Natural killer cell treated with Interleukin-12 subunit alpha and Interleukin-12 subunit beta and Interleukin-15 and Interleukin-18, amount 100 ng/mL, for 72 hours (primary cell): Measurements from ENCODE around the gene BORCS5. TPM values are rescaled to one million over a fixed set of nuclear protein-coding genes. Genes with fewer than 3 reads are reported as not detected.
A peak's percentile ranks its signal among the peaks of the same experiment; 100 is the strongest.
"Not testable (repeated sequence)": the region's sequence is repeated elsewhere in the genome, so short reads cannot be mapped to it uniquely, and the experiment has no call there.

Experiments
- ATAC-seq, 2 donors: fragments of 150-1000 bp; cut with Tn5 transposase in 1 of 2; sonication (Bioruptor Pico), chemical (Tn5 transposase) in 1 of 2; 2 replicates each; pipeline ENCODE4 v1.10.0; 2021
- DNase-seq: peaks from one replicate; pipeline ENCODE4 v3.0.0; 2022; ENCODE audit warnings: low spot score
- H3K27ac Mint-ChIP-seq, 2 donors: 1 replicate in 1 of 2; 2 replicates in 1 of 2; pipeline ENCODE4 v1.8.0; 2022; ENCODE audit warnings: mixed read lengths in 2 of 2, mild to moderate bottlenecking in 1 of 2, moderate library complexity in 1 of 2
- H3K27me3 Mint-ChIP-seq, 2 donors: 1 replicate in 1 of 2; 2 replicates in 1 of 2; pipeline ENCODE4 v1.8.0; 2022; ENCODE audit warnings: mixed read lengths in 2 of 2
- H3K36me3 Mint-ChIP-seq: one replicate; pipeline ENCODE4 v1.8.0; 2022; ENCODE audit warnings: mixed read lengths
- H3K4me1 Mint-ChIP-seq, 2 donors: 1 replicate in 1 of 2; 2 replicates in 1 of 2; pipeline ENCODE4 v1.8.0; 2022; ENCODE audit warnings: low read depth in 2 of 2, mixed read lengths in 2 of 2, mild to moderate bottlenecking in 1 of 2
- H3K4me3 Mint-ChIP-seq: one replicate; pipeline ENCODE4 v1.8.0; 2022; ENCODE audit warnings: mixed read lengths
- H3K9me3 Mint-ChIP-seq: 2 replicates; pipeline ENCODE4 v1.8.0; 2022; ENCODE audit warnings: mixed read lengths
- total RNA-seq, 2 donors: library from RNA; stranded (reverse); gene quantifications; one replicate each; pipeline ENCODE4 v1.2.3, GENCODE V29; 2022

BORCS5 gene
- total RNA-seq, 2 donors from 2014 or later, result 19.7 to 26.9 TPM

- Mint-ChIP-seq H3K4me1 (peaks cover 11 to 20% of the 10 kb centered on the region in 2 donors), H3K9me3 (no peaks in the 10 kb centered on the region), H3K27me3 (no peaks in the 10 kb centered on the region), H3K36me3 (peaks cover 10% of the 10 kb centered on the region), H3K27ac (no peak overlapping the region), H3K4me3 (no peak overlapping the region)
- ATAC-seq (peak in 1 of 2 donors; percentile 64), DNase-seq (no peak)
Observed at GRCh38 chr12:12491606-12492005, 134.7 kb downstream of the BORCS5 start.

- peaks cover 10% of the 10 kb centered on the region for H3K36me3 Mint-ChIP-seq
- no peak for DNase-seq
- ATAC-seq, result no peak
- H3K27ac Mint-ChIP-seq, result no peak overlapping the region
- H3K9me3 Mint-ChIP-seq, result no peaks in the 10 kb centered on the region
- H3K4me1 Mint-ChIP-seq, result peaks cover 10 to 11% of the 10 kb centered on the region in 2 donors
- no peaks in the 10 kb centered on the region for H3K27me3 Mint-ChIP-seq
- no peak overlapping the region for H3K4me3 Mint-ChIP-seq
Observed at GRCh38 chr12:12492547-12492946, 135.7 kb downstream of the BORCS5 start.

- Mint-ChIP-seq H3K27ac (no peak overlapping the region), H3K27me3 (no peaks in the 10 kb centered on the region), H3K4me3 (no peak overlapping the region), H3K9me3 (no peaks in the 10 kb centered on the region), H3K36me3 (no peaks in the 10 kb centered on the region), H3K4me1 (peaks cover 0 to 3% of the 10 kb centered on the region in 2 donors)
- DNase-seq (no peak), ATAC-seq (no peak)
Observed at GRCh38 chr12:12495536-12495935, 138.7 kb downstream of the BORCS5 start.

DNA sequence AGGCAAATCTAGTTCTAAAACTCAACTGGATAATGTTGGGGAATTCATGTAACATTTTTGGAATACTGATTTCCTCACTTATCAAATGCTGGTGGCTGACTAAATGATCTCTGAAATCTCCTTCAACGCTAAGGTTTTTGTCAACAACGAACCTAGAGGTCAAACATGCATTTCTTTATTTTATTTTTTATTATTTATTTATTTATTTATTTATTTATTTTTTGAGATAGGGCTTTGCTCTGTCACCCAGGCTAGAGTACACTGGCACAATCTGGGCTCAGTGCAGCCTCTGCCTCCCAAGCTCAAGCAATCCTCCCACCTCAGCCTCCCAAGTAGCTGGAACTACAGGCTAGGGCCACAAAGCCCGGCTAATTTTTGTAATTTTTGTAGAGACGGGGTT is 141.3 kb downstream of the BORCS5 start:
- no peak overlapping the region for H3K27ac Mint-ChIP-seq
- peaks cover 8 to 12% of the 10 kb centered on the region in 2 donors for H3K4me1 Mint-ChIP-seq
- ATAC-seq, result no peak
- no peaks in the 10 kb centered on the region for H3K9me3 Mint-ChIP-seq
- H3K36me3 Mint-ChIP-seq, result no peaks in the 10 kb centered on the region
- no peak for DNase-seq
- no peaks in the 10 kb centered on the region for H3K27me3 Mint-ChIP-seq
- no peak overlapping the region for H3K4me3 Mint-ChIP-seq

- no peaks in the 10 kb centered on the region for H3K36me3 Mint-ChIP-seq
- DNase-seq (no peak), ATAC-seq (no peak)
- H3K27ac Mint-ChIP-seq, result peak overlapping the region; percentile 9 to 52
- peaks cover 17 to 19% of the 10 kb centered on the region in 2 donors for H3K4me1 Mint-ChIP-seq
- no peaks in the 10 kb centered on the region for H3K27me3 Mint-ChIP-seq
- H3K4me3 Mint-ChIP-seq, result no peak overlapping the region
- H3K9me3 Mint-ChIP-seq, result no peaks in the 10 kb centered on the region
Observed at GRCh38 chr12:12499909-12500604, 143.2 kb downstream of the BORCS5 start.

GRCh38 chr12:12501121-12501520 is 144.2 kb downstream of the BORCS5 start:
- no peak overlapping the region for H3K4me3 Mint-ChIP-seq
- peaks cover 27% of the 10 kb centered on the region in 2 donors for H3K4me1 Mint-ChIP-seq
- no peaks in the 10 kb centered on the region for H3K27me3 Mint-ChIP-seq
- no peaks in the 10 kb centered on the region for H3K9me3 Mint-ChIP-seq
- ATAC-seq (no peak), DNase-seq (no peak)
- peak overlapping the region; percentile 10 to 52 for H3K27ac Mint-ChIP-seq
- no peaks in the 10 kb centered on the region for H3K36me3 Mint-ChIP-seq

GRCh38 chr12:12502130-12502814 is 145.4 kb downstream of the BORCS5 start:
- not testable (repeated sequence) for H3K27me3 Mint-ChIP-seq, H3K36me3 Mint-ChIP-seq, ATAC-seq, H3K9me3 Mint-ChIP-seq, DNase-seq
- Mint-ChIP-seq H3K4me1 (peaks cover 30 to 37% of the 10 kb centered on the region in 2 donors), H3K4me3 (peak overlapping the region; percentile 20), H3K27ac (peak overlapping the region; percentile 76 to 92)

DNA sequence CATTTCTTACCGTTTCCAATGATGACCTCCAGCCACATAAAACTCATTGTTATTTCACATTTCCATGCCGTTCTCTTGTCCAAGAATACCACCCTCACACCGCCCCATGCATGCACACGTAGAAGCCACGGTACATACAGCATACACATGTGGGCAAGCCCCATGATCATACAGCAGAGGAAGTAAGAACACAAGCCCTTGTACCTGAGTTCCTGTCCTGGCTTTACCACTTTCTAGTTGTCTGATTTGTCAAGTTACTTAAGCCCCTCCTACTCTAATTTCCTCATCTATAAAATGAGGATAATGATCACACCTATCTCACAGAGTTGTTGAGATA is 145.9 kb downstream of the BORCS5 start:
- Mint-ChIP-seq H3K27ac (peak overlapping the region; percentile 76 to 92), H3K27me3 (no peaks in the 10 kb centered on the region), H3K4me1 (peaks cover 30 to 37% of the 10 kb centered on the region in 2 donors), H3K9me3 (no peaks in the 10 kb centered on the region), H3K4me3 (peak overlapping the region; percentile 20), H3K36me3 (no peaks in the 10 kb centered on the region)
- ATAC-seq (no peak), DNase-seq (no peak)

GRCh38 chr12:12503384-12504078 is 146.7 kb downstream of the BORCS5 start:
- H3K36me3 Mint-ChIP-seq, result no peaks in the 10 kb centered on the region
- H3K4me1 Mint-ChIP-seq, result peaks cover 31 to 38% of the 10 kb centered on the region in 2 donors
- DNase-seq (no peak), ATAC-seq (peak; percentile 65 to 75)
- H3K27me3 Mint-ChIP-seq, result no peaks in the 10 kb centered on the region
- peak overlapping the region; percentile 56 for H3K4me3 Mint-ChIP-seq
- no peaks in the 10 kb centered on the region for H3K9me3 Mint-ChIP-seq
- peak overlapping the region; percentile 76 to 92 for H3K27ac Mint-ChIP-seq

DNA sequence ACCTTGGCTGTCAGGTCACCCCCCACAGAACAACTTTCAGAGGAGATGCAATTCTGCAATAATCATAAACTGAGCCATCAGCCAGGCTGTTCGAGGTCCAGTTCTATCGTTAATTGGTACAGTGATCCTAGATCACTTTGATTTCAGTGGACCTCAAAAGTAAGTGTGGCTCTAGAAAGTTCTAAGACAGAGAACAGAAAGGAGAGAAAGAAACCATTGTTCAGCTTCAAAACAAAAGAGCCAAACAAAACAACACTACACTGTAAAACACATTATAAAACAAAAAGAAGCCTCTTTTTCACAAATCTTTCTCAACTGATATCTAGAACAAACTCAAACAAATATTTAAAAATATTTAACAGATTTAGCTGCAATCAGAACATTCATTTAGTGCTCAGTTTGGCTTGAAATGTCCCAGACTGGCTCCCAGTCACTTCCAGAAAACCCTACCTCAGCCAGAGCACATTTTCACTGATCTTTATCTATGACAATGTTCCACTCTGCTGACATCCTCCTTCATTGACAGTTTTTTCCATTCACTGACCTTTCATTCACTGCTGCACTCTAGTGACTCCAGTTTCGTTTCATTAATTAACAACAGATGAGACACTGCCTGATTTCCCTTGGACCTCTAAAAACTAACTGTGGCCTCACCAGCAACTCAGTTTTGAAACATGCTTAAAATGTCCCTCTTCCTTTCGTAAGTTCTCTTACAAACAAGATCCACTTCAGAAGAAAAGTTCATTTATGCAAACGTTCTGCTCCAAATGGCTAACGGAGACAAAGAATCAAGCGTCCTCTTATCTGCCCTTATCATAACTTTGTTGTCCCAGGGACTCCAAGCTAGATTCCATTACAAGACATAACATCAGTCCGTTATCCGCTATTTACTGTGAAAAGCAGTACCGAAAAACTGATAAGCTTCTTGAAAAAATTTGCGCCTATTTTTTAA is 148.9 kb downstream of the BORCS5 start:
- DNase-seq, result no peak
- ATAC-seq, result peak in 1 of 2 donors; percentile 34
- H3K27me3 Mint-ChIP-seq, result peaks cover 0 to 3% of the 10 kb centered on the region in 2 donors
- peak overlapping the region; percentile 22 for H3K4me3 Mint-ChIP-seq
- peaks cover 35 to 47% of the 10 kb centered on the region in 2 donors for H3K4me1 Mint-ChIP-seq
- peak overlapping the region; percentile 10 to 92 for H3K27ac Mint-ChIP-seq
- H3K9me3 Mint-ChIP-seq, result no peaks in the 10 kb centered on the region
- no peaks in the 10 kb centered on the region for H3K36me3 Mint-ChIP-seq

DNA sequence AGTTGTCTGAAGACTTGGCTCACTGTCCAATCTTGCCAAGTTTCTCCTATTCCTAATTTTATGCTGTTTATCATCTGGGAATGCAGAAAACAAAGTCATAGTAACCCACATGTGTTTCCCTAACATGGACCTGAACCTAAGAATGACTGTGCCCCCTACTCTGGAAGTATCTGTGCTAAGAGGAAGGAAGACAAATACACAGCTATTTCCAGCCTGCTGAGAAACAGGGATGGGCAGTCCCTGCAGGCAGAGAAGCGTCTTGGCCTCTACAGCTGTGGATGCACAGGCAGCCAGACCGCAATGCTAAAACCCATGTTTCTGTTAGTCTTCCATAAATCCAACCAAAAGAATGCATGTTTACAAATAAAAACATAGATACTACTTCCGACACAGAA is 149.6 kb downstream of the BORCS5 start:
- H3K36me3 Mint-ChIP-seq, result no peaks in the 10 kb centered on the region
- H3K9me3 Mint-ChIP-seq, result no peaks in the 10 kb centered on the region
- H3K27me3 Mint-ChIP-seq, result peaks cover 0 to 3% of the 10 kb centered on the region in 2 donors
- ATAC-seq (no peak), DNase-seq (no peak)
- peaks cover 29 to 40% of the 10 kb centered on the region in 2 donors for H3K4me1 Mint-ChIP-seq
- no peak overlapping the region for H3K4me3 Mint-ChIP-seq
- H3K27ac Mint-ChIP-seq, result peak overlapping the region; percentile 10 to 92

DNA sequence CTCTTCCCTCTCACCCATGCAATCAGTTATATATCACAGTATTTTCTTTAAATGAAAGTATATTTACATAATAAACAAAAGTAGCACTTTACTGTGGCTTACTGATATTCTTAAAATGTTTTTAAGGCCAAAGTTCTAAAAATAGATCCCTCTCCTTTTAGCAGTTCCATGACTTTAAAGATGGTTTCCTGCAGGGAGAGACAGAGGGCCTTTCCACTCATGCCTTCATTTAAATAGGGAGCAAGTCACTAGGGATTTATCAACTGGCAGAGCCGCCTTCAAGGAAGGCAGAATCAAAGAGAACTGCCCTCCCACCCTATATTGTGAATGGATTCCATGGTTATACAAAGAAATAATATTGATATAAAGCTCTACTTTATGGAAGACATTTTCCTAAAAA is 150.2 kb downstream of the BORCS5 start:
- peaks cover 0 to 3% of the 10 kb centered on the region in 2 donors for H3K27me3 Mint-ChIP-seq
- no peaks in the 10 kb centered on the region for H3K9me3 Mint-ChIP-seq
- peaks cover 29 to 40% of the 10 kb centered on the region in 2 donors for H3K4me1 Mint-ChIP-seq
- H3K27ac Mint-ChIP-seq, result peak overlapping the region; percentile 10 to 92
- DNase-seq (no peak), ATAC-seq (no peak)
- no peak overlapping the region for H3K4me3 Mint-ChIP-seq
- H3K36me3 Mint-ChIP-seq, result no peaks in the 10 kb centered on the region

DNA sequence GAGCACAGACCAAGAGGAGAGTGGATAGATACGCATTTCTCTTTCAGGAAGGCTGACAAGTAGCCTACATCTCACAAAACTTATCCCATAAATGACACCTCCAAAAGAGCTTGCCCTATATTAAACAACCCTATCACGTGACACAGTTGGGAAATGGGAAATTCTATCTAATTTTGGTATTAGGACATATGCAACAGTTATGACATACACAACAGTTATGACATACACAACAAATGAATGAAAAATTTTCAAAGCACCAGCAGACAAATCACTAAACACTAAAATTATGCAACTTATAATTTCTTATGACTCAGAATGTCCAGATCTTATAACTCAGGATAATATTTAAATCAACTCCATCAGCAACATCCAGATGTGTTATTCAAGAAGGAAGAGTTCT is 151.7 kb downstream of the BORCS5 start:
- Mint-ChIP-seq H3K36me3 (no peaks in the 10 kb centered on the region), H3K4me3 (no peak overlapping the region), H3K9me3 (no peaks in the 10 kb centered on the region), H3K4me1 (peaks cover 23 to 36% of the 10 kb centered on the region in 2 donors), H3K27ac (peak overlapping the region in 1 of 2 donors; percentile 61), H3K27me3 (peaks cover 0 to 3% of the 10 kb centered on the region in 2 donors)
- ATAC-seq (peak in 1 of 2 donors; percentile 6), DNase-seq (no peak)
